22Rv1 (cell line): ENCODE measurements around the gene FGF5.

ENCODE experiments used
- ZFX ChIP-seq: fragments of 450-650 bp; IDR thresholded peaks from 2 replicates; pipeline ENCODE4 v1.6.1; 2017; ENCODE audit warnings: antibody characterized with exemption, borderline replicate concordance
- TF ChIP-seq, protein P1 (sequence below): fragments of 450-650 bp; IDR thresholded peaks from 2 replicates; pipeline ENCODE4 v1.5.1; 2017; ENCODE audit warnings: mild to moderate bottlenecking

- TF ChIP-seq, protein P1, sequence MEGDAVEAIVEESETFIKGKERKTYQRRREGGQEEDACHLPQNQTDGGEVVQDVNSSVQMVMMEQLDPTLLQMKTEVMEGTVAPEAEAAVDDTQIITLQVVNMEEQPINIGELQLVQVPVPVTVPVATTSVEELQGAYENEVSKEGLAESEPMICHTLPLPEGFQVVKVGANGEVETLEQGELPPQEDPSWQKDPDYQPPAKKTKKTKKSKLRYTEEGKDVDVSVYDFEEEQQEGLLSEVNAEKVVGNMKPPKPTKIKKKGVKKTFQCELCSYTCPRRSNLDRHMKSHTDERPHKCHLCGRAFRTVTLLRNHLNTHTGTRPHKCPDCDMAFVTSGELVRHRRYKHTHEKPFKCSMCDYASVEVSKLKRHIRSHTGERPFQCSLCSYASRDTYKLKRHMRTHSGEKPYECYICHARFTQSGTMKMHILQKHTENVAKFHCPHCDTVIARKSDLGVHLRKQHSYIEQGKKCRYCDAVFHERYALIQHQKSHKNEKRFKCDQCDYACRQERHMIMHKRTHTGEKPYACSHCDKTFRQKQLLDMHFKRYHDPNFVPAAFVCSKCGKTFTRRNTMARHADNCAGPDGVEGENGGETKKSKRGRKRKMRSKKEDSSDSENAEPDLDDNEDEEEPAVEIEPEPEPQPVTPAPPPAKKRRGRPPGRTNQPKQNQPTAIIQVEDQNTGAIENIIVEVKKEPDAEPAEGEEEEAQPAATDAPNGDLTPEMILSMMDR: no peak
- no peak for TF ChIP-seq ZFX
Observed at GRCh38 chr4:80268081-80268823, 1.8 kb downstream of the FGF5 start.
